LNCaP clone FGC (cell line): ENCODE data around the gene KRT77.

Source experiments
- DNase-seq: peaks from one replicate; pipeline ENCODE4 v3.0.0-alpha.2; 2011; ENCODE audit warnings: low read depth
- H3K4me3 ChIP-seq: 2 replicates; pipeline ENCODE4 v1.5.1; 2011; ENCODE audit warnings: mild to moderate bottlenecking, low read depth, low read length, control low read depth
- CTCF ChIP-seq: IDR thresholded peaks from 2 replicates; pipeline ENCODE4 v1.5.1; 2012; ENCODE audit warnings: mild to moderate bottlenecking; ENCODE audit not compliant: control insufficient read depth, insufficient read depth; ENCODE audit errors: extremely low read depth

The KRT77 gene

GRCh38 chr12:52702338-52702737, 986 bp downstream of the KRT77 start:
- H3K4me3 ChIP-seq = no peak overlapping the region
- DNase-seq = no peak
- no peak for TF ChIP-seq CTCF

GRCh38 chr12:52701281-52701680, 2.0 kb downstream of the KRT77 start:
- H3K4me3 ChIP-seq = no peak overlapping the region
- DNase-seq = no peak
- no peak for TF ChIP-seq CTCF

GRCh38 chr12:52699960-52700359, 3.4 kb downstream of the KRT77 start:
- DNase-seq = no peak
- H3K4me3 ChIP-seq = no peak overlapping the region
- no peak for TF ChIP-seq CTCF

GRCh38 chr12:52699373-52699772, 4.0 kb downstream of the KRT77 start:
- no peak for DNase-seq
- H3K4me3 ChIP-seq = no peak overlapping the region
- TF ChIP-seq CTCF = no peak

- no peak for DNase-seq
- H3K4me3 ChIP-seq = no peak overlapping the region
- TF ChIP-seq CTCF = no peak
These were observed 4.5 kb downstream of the KRT77 start for GRCh38 chr12:52698651-52699340.

GRCh38 chr12:52697058-52697582, 6.2 kb downstream of the KRT77 start:
- no peak overlapping the region for H3K4me3 ChIP-seq
- 0 out of 2 replicates have a peak, but pooled peaks have one; percentile 12 for TF ChIP-seq CTCF
- DNase-seq = no peak

- no peak for TF ChIP-seq CTCF
- no peak overlapping the region for H3K4me3 ChIP-seq
- no peak for DNase-seq
These were observed 6.7 kb downstream of the KRT77 start for GRCh38 chr12:52696588-52696987.
